Measurements from ENCODE around the gene NUP188.
A peak's percentile ranks its signal among the peaks of the same experiment; 100 is the strongest.

The NUP188 gene

GRCh38 chr9:129038109-129038852 lies 90.8 kb downstream of the NUP188 start:
- ATAC-seq: no peak
- no peak for TF ChIP-seq ARNTL (CRISPR knock-in tag; IDR thresholded peaks at IDR 0.05; ENCODE audit: borderline replicate concordance, low read depth)

GRCh38 chr9:129040113-129040643 lies 92.7 kb downstream of the NUP188 start:
- TF ChIP-seq ZFP30 (CRISPR knock-in tag; IDR thresholded peaks at IDR 0.05): no peak
- ATAC-seq: no peak

GRCh38 chr9:129042016-129042415 lies 94.5 kb downstream of the NUP188 start:
- no peak for TF ChIP-seq ZFP3 (CRISPR knock-in tag; IDR thresholded peaks at IDR 0.05)
- TF ChIP-seq TCF4 (CRISPR knock-in tag; IDR thresholded peaks at IDR 0.05; ENCODE audit: borderline replicate concordance): peak; percentile 83; the same call in 1 of the 2 replicates
- ATAC-seq: no peak; the same call in 2 of the 3 replicates

- no peak for ATAC-seq
- TF ChIP-seq GLIS3 (CRISPR knock-in tag; IDR thresholded peaks at IDR 0.05) (no peak), ISL1 (CRISPR knock-in tag; IDR thresholded peaks at IDR 0.05) (no peak), ARNTL (CRISPR knock-in tag; IDR thresholded peaks at IDR 0.05; ENCODE audit: borderline replicate concordance, low read depth) (no peak), ZNF70 (CRISPR knock-in tag; IDR thresholded peaks at IDR 0.05) (no peak; the same call in 1 of the 2 replicates), TOX (CRISPR knock-in tag; IDR thresholded peaks at IDR 0.05; ENCODE audit: borderline replicate concordance) (no peak), OSR1 (CRISPR knock-in tag; IDR thresholded peaks at IDR 0.05) (no peak), ZFP3 (CRISPR knock-in tag; IDR thresholded peaks at IDR 0.05) (no peak), BACH2 (CRISPR knock-in tag; IDR thresholded peaks at IDR 0.05; ENCODE audit: borderline replicate concordance) (no peak), PPARA (CRISPR knock-in tag; IDR thresholded peaks at IDR 0.05; ENCODE audit: borderline replicate concordance) (no peak), CSRNP3 (CRISPR knock-in tag; IDR thresholded peaks at IDR 0.05) (no peak)
These were observed 105.1 kb downstream of the NUP188 start for GRCh38 chr9:129052592-129052991.

- ATAC-seq: no peak
- TF ChIP-seq CSDC2 (CRISPR knock-in tag; IDR thresholded peaks at IDR 0.05) (no peak), ARNTL (CRISPR knock-in tag; IDR thresholded peaks at IDR 0.05; ENCODE audit: borderline replicate concordance, low read depth) (no peak), CREB5 (CRISPR knock-in tag; IDR thresholded peaks at IDR 0.05; ENCODE audit: low read depth) (no peak), ZNF8 (CRISPR knock-in tag; IDR thresholded peaks at IDR 0.05) (no peak), ZFP3 (CRISPR knock-in tag; IDR thresholded peaks at IDR 0.05) (no peak)
These were observed 105.5 kb downstream of the NUP188 start for GRCh38 chr9:129053020-129053419.

GRCh38 chr9:129054163-129054851 lies 106.8 kb downstream of the NUP188 start:
- TF ChIP-seq BACH2 (CRISPR knock-in tag; IDR thresholded peaks at IDR 0.05; ENCODE audit: borderline replicate concordance) (no peak), TSHZ2 (CRISPR knock-in tag; IDR thresholded peaks at IDR 0.05) (no peak), GLIS3 (CRISPR knock-in tag; IDR thresholded peaks at IDR 0.05) (no peak), ZC3H10 (CRISPR knock-in tag; IDR thresholded peaks at IDR 0.05) (no peak), OSR1 (CRISPR knock-in tag; IDR thresholded peaks at IDR 0.05) (no peak), CREB5 (CRISPR knock-in tag; IDR thresholded peaks at IDR 0.05; ENCODE audit: low read depth) (no peak), SNAI2 (CRISPR knock-in tag; IDR thresholded peaks at IDR 0.05) (no peak), TCF4 (CRISPR knock-in tag; IDR thresholded peaks at IDR 0.05; ENCODE audit: borderline replicate concordance) (no peak), RARB (CRISPR knock-in tag; IDR thresholded peaks at IDR 0.05) (no peak), ZNF565 (CRISPR knock-in tag; conservative IDR thresholded peaks at IDR 0.05; ENCODE audit: low read depth) (no peak)
- ATAC-seq: no peak

Measured in SK-N-SH treated with all-trans-retinoic acid at 6 μM for 48 hours (cell line).